Vagina (tissue), 2 donors: ENCODE results near the gene GABRB3. TPM values are rescaled to one million over a fixed set of nuclear protein-coding genes. Genes with fewer than 3 reads are reported as not detected.

Source experiments
- DNase-seq, 2 donors: peaks; one replicate each; pipeline ENCODE4 v3.0.0-alpha.2; 2017; ENCODE audit errors: extremely low spot score in 2 of 2
- H3K27ac ChIP-seq: fragments of 200-600 bp; sonication (generic); one replicate; pipeline ENCODE4 v1.5.1; 2019
- H3K27me3 ChIP-seq: fragments of 200-600 bp; sonication (generic); one replicate; pipeline ENCODE4 v1.5.1; 2019
- H3K36me3 ChIP-seq, 2 donors: fragments of 200-600 bp; sonication (generic); one replicate each; pipeline ENCODE4 v1.5.1; 2017 to 2019
- H3K4me1 ChIP-seq: fragments of 200-600 bp; sonication (generic); one replicate; pipeline ENCODE4 v1.5.1; 2019
- H3K4me3 ChIP-seq, 2 donors: fragments of 200-600 bp; sonication (generic); 1 replicate in 1 of 2; 2 replicates in 1 of 2; pipeline ENCODE4 v1.5.1; 2016 to 2019
- H3K9me3 ChIP-seq: fragments of 200-600 bp; sonication (generic); one replicate; pipeline ENCODE4 v1.5.1; 2019
- POLR2A ChIP-seq, 2 donors: fragments of 450-650 bp; IDR thresholded peaks; one replicate each; pipeline ENCODE4 v1.6.1; 2017; ENCODE audit warnings: antibody characterized with exemption in 2 of 2, mild to moderate bottlenecking in 2 of 2, moderate library complexity in 2 of 2
- POLR2AphosphoS5 ChIP-seq, 2 donors: sonication (generic); formaldehyde crosslinking; IDR thresholded peaks; one replicate each; pipeline ENCODE4 v1.9.0; 2017; ENCODE audit warnings: antibody characterized with exemption in 2 of 2, mild to moderate bottlenecking in 2 of 2, low read depth in 1 of 2; ENCODE audit not compliant: insufficient read depth in 1 of 2
- intact Hi-C: fragments of 100-400 bp; cut with DNase I; formaldehyde crosslinking; loops from one replicate; pipeline ENCODE4 v1.15.1; 2023
- total RNA-seq: library from RNA; depleted of rRNA; stranded (reverse); fragments of >200 nt; gene quantifications from one replicate; pipeline ENCODE4 v1.2.3, GENCODE V29; 2016
- TF ChIP-seq, protein P1 (sequence below), 3 experiments: fragments of 450-650 bp in 2 of 3; fragments of 200-600 bp in 1 of 3; sonication (generic) in 1 of 3; IDR thresholded peaks; one replicate each; pipeline ENCODE4 v1.5.1; 2017 to 2019; ENCODE audit warnings: antibody characterized with exemption in 3 of 3, mild to moderate bottlenecking in 2 of 3, moderate library complexity in 2 of 3

The GABRB3 gene
- total RNA-seq, 1 donor from 2014 or later = not detected

DNA sequence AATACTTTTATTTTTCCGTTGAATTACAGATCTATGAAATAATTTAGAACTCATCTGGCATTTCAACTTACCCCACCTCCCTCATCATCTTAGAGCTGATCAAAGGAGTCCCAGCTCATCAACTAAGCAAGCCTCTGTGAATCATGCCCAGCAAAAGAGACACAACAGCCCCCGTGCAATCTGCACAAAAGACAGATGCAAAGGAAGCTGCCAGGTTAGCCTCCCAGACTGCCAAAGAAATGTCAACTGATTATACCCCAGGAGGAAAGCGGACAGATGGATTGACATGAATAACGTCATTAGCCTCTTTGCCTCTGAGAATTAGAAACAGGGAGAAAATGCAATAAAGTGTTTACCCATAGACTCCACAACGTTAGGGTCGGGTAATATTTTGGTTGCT lies 75.0 kb downstream of the GABRB3 start:
- intact Hi-C loops = no loop called here
- no peaks in the 10 kb centered on the region for H3K36me3 ChIP-seq
- H3K27me3 ChIP-seq = no peaks in the 10 kb centered on the region
- H3K4me1 ChIP-seq = no peaks in the 10 kb centered on the region
- no peak overlapping the region for H3K4me3 ChIP-seq
- no peaks in the 10 kb centered on the region for H3K9me3 ChIP-seq
- TF ChIP-seq, protein P1, sequence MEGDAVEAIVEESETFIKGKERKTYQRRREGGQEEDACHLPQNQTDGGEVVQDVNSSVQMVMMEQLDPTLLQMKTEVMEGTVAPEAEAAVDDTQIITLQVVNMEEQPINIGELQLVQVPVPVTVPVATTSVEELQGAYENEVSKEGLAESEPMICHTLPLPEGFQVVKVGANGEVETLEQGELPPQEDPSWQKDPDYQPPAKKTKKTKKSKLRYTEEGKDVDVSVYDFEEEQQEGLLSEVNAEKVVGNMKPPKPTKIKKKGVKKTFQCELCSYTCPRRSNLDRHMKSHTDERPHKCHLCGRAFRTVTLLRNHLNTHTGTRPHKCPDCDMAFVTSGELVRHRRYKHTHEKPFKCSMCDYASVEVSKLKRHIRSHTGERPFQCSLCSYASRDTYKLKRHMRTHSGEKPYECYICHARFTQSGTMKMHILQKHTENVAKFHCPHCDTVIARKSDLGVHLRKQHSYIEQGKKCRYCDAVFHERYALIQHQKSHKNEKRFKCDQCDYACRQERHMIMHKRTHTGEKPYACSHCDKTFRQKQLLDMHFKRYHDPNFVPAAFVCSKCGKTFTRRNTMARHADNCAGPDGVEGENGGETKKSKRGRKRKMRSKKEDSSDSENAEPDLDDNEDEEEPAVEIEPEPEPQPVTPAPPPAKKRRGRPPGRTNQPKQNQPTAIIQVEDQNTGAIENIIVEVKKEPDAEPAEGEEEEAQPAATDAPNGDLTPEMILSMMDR (IDR thresholded peaks at IDR 0.05) = no peak
- TF ChIP-seq POLR2AphosphoS5 (IDR thresholded peaks at IDR 0.05; ENCODE audit: insufficient read depth in 1 of 2, low read depth in 1 of 2) = no peak
- no peak for TF ChIP-seq POLR2A (IDR thresholded peaks at IDR 0.05)
- no peak overlapping the region for H3K27ac ChIP-seq
- DNase-seq = no peak

DNA sequence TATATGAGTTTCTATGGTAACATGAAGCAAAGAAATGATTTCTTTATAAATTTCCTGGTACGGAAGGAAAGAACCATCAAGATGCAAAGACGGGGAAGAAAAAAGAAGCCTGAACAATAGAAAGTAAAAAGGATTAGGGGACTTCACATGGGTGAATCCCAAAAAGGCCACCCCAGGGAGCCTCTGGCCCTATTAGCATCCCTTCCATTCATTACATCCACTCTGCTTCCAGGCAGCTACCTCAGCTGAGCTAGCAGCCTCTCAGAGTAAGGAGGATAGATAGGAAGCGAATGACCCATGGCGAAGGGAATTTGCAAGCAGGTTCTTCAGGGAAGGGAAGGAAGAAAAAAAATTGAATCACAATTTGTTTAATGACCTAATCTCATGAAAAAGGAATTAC lies 81.6 kb downstream of the GABRB3 start:
- H3K27me3 ChIP-seq = no peaks in the 10 kb centered on the region
- no peak overlapping the region for H3K27ac ChIP-seq
- intact Hi-C loops = no loop called here
- no peak overlapping the region for H3K4me3 ChIP-seq
- no peak for DNase-seq
- no peaks in the 10 kb centered on the region for H3K9me3 ChIP-seq
- TF ChIP-seq POLR2A (IDR thresholded peaks at IDR 0.05) (no peak), POLR2AphosphoS5 (IDR thresholded peaks at IDR 0.05; ENCODE audit: insufficient read depth in 1 of 2, low read depth in 1 of 2) (no peak)
- TF ChIP-seq, protein P1 (IDR thresholded peaks at IDR 0.05) = no peak
- H3K4me1 ChIP-seq = no peaks in the 10 kb centered on the region
- no peaks in the 10 kb centered on the region for H3K36me3 ChIP-seq

GRCh38 chr15:26690778-26691177 lies 82.1 kb downstream of the GABRB3 start:
- no peaks in the 10 kb centered on the region for H3K4me1 ChIP-seq
- TF ChIP-seq, protein P1 (IDR thresholded peaks at IDR 0.05) = no peak
- no peak for TF ChIP-seq POLR2A (IDR thresholded peaks at IDR 0.05)
- no peak for TF ChIP-seq POLR2AphosphoS5 (IDR thresholded peaks at IDR 0.05; ENCODE audit: insufficient read depth in 1 of 2, low read depth in 1 of 2)
- H3K36me3 ChIP-seq = no peaks in the 10 kb centered on the region
- no peak for DNase-seq
- no peak overlapping the region for H3K4me3 ChIP-seq
- intact Hi-C loops = no loop called here
- H3K9me3 ChIP-seq = no peaks in the 10 kb centered on the region
- H3K27me3 ChIP-seq = no peaks in the 10 kb centered on the region
- no peak overlapping the region for H3K27ac ChIP-seq

- intact Hi-C loops = no loop called here
- TF ChIP-seq, protein P1 (IDR thresholded peaks at IDR 0.05) = no peak
- no peak for TF ChIP-seq POLR2A (IDR thresholded peaks at IDR 0.05)
- TF ChIP-seq POLR2AphosphoS5 (IDR thresholded peaks at IDR 0.05; ENCODE audit: insufficient read depth in 1 of 2, low read depth in 1 of 2) = no peak
- DNase-seq = no peak
- no peaks in the 10 kb centered on the region for H3K9me3 ChIP-seq
- H3K36me3 ChIP-seq = no peaks in the 10 kb centered on the region
- H3K4me1 ChIP-seq = no peaks in the 10 kb centered on the region
- H3K4me3 ChIP-seq = no peak overlapping the region
- no peaks in the 10 kb centered on the region for H3K27me3 ChIP-seq
- no peak overlapping the region for H3K27ac ChIP-seq
Observed at GRCh38 chr15:26689462-26689861, 83.4 kb downstream of the GABRB3 start.

GRCh38 chr15:26686547-26687187 lies 86.2 kb downstream of the GABRB3 start:
- intact Hi-C loops = no loop called here
- no peaks in the 10 kb centered on the region for H3K4me1 ChIP-seq
- no peaks in the 10 kb centered on the region for H3K9me3 ChIP-seq
- no peak for DNase-seq
- no peak for TF ChIP-seq POLR2A (IDR thresholded peaks at IDR 0.05)
- no peak for TF ChIP-seq POLR2AphosphoS5 (IDR thresholded peaks at IDR 0.05; ENCODE audit: insufficient read depth in 1 of 2, low read depth in 1 of 2)
- TF ChIP-seq, protein P1 (IDR thresholded peaks at IDR 0.05) = no peak
- H3K27me3 ChIP-seq = no peaks in the 10 kb centered on the region
- no peak overlapping the region for H3K4me3 ChIP-seq
- no peaks in the 10 kb centered on the region for H3K36me3 ChIP-seq
- no peak overlapping the region for H3K27ac ChIP-seq
